Transverse colon (tissue), 4 donors: ENCODE results near the gene SERTAD1.

ENCODE experiments used
- CTCF ChIP-seq, 5 experiments: fragments of 200-600 bp in 3 of 5; fragments of 450-650 bp in 2 of 5; sonication (generic) in 3 of 5; IDR thresholded peaks; 1 replicate in 2 of 5; 2 replicates in 3 of 5; pipeline ENCODE4 v1.5.1; 2016 to 2017; ENCODE audit warnings: antibody characterized with exemption in 5 of 5, inconsistent platforms in 3 of 5, mild to moderate bottlenecking in 2 of 5, moderate library complexity in 1 of 5
- EP300 ChIP-seq: sonication (generic); formaldehyde crosslinking; IDR thresholded peaks from one replicate; pipeline ENCODE4 v1.6.1; 2017; ENCODE audit warnings: antibody characterized with exemption, low read depth
- POLR2AphosphoS5 ChIP-seq, 3 donors: sonication (generic); formaldehyde crosslinking; IDR thresholded peaks; one replicate each; pipeline ENCODE4 v1.6.1; 2016; ENCODE audit warnings: antibody characterized with exemption in 3 of 3

- TF ChIP-seq CTCF (IDR thresholded peaks at IDR 0.05): no peak
- TF ChIP-seq POLR2AphosphoS5 (IDR thresholded peaks at IDR 0.05): no peak
- no peak for TF ChIP-seq EP300
Observed at GRCh38 chr19:40376286-40376862, 49.4 kb downstream of the SERTAD1 start.
